IPS DF 19.7 (cell line): ENCODE measurements around the gene LIPC.

Experiments
- DNase-seq: peaks from one replicate; pipeline ENCODE4 v3.0.0-alpha.2; 2013; ENCODE audit warnings: low read depth, low spot score

Gene LIPC

GRCh38 chr15:58431221-58432149, at the start of gene LIPC:
LIPC (plus strand) TSS chr15:58431991; CDS start chr15:58432033, 42 bp downstream.
- no peak for DNase-seq

- DNase-seq = peak; percentile 60
These were observed 47.9 kb upstream of the LIPC start for GRCh38 chr15:58383876-58384275.

DNA sequence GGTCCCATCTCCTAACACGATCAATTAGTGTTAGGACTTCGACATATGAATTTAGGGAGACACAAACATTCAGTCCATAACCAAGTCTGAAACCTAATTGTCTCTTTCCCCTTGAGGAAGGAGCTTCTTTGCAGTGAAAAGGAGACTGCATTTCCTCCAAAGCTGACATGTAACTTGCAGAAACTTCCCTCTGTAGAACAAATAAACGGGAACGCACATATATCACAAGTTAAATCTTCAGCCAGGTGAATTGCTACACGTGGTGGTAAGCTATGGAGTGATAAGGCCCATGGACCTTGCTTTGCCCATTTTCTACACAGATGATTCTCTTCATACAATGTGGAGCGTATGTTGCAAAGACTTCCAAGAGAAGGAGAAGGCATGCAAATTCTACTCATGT, 47.1 kb upstream of the LIPC start:
- DNase-seq = no peak

GRCh38 chr15:58386081-58386480, 45.7 kb upstream of the LIPC start:
- no peak for DNase-seq

DNA sequence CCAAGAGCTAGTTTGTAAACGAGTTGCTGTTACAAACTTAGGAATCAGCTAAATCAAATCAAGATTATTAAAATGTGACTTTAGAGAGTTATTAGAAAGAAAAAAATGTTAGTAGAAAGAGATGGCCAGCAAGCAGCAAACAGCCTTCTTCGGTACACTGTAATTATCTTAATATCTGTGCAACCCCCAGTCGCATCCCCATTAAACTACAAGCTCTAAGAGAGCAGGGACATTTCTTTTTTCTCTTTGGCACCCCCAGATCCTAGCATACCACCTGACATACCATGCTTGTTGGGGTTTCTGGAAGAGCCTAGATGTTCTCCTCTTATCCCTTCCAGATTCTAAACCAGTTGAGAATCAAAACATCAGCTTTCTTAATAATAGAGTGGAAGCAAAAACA, 45.1 kb upstream of the LIPC start:
- no peak for DNase-seq

GRCh38 chr15:58387130-58387529, 44.7 kb upstream of the LIPC start:
- no peak for DNase-seq

DNA sequence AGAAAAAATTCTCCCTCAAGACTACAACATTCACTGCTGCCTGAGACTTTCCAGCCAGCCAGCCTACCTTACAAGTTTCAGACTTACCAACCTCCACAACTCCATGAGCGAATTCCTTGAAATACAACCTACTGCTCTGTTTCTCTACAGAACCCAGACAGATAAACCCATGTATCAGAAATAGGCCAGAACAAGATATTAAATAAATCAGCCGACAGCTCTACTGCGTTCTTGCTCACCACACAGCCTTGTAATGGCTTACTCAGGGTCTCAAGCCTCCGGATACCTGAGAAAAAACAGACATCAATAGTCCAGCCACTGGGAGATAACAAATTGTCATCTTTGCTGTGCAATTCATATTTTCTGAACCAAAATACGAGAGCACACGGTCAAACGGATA, 43.6 kb upstream of the LIPC start:
- DNase-seq = no peak

DNA sequence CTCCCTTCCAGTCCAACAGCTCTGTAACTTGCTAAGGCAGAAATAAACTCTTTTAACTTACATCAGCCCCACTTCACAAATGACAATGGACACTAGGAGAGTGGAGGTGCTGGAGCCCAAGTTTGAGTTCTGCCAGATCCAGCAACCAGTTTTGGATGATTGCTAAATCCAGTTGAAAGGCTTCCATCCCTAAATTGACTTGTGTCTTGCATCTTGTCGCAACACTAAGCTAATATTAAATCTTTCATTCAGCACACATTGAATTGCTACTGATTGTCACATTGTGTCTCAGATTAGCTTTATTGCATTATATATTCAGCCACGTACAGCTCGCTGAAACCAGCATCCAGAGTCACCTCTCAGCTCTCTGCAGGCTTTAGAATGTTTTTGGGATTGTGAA, 41.7 kb upstream of the LIPC start:
- DNase-seq = no peak

GRCh38 chr15:58390655-58391054, 41.1 kb upstream of the LIPC start:
- DNase-seq = no peak

GRCh38 chr15:58391088-58391487, 40.7 kb upstream of the LIPC start:
- no peak for DNase-seq

GRCh38 chr15:58392141-58392540, 39.6 kb upstream of the LIPC start:
- DNase-seq = no peak

GRCh38 chr15:58392611-58393161, 39.1 kb upstream of the LIPC start:
- no peak for DNase-seq

GRCh38 chr15:58393241-58393662, 38.5 kb upstream of the LIPC start:
- DNase-seq = no peak

- no peak for DNase-seq
These were observed 35.6 kb upstream of the LIPC start for GRCh38 chr15:58396181-58396580.

DNA sequence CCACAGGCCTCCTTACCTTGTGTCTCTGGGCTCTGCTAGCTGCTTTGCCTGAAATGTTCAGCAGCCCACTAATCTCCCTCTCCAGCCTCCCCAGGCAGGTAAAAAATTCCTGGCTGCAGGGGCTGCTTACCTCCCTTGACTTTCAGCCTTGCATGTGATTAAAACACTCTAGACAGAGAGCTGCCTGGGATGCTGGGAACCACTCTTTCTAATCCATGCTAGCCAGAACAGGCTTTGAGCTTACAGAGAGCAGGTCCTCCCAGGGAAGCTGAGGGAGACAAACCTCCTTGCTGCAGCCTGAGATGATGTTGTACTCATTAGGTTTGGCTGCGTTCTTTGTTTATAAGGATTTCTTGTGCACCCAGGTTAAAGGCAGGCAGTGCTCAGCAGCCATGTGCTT, 33.7 kb upstream of the LIPC start:
- no peak for DNase-seq

DNA sequence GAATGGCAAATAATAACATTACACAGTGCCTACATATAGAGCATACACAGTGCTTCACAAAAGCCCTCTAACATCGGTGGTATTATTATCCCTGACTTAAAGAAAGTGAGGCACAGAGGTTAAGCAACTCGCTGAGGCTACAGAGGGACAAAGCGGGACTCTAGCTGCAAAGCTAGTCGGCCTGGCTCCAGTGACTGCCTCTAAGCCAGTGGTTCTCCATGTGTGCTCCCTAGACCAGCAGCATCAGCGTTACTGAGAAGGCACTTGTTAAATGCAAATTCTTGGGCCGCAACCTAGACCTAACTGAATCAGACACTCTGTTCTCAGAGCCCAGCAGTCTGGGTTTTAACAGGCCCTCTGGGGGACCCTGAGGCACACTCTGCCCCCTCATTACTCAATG, 33.1 kb upstream of the LIPC start:
- no peak for DNase-seq

GRCh38 chr15:58399739-58400138, 32.1 kb upstream of the LIPC start:
- no peak for DNase-seq

DNA sequence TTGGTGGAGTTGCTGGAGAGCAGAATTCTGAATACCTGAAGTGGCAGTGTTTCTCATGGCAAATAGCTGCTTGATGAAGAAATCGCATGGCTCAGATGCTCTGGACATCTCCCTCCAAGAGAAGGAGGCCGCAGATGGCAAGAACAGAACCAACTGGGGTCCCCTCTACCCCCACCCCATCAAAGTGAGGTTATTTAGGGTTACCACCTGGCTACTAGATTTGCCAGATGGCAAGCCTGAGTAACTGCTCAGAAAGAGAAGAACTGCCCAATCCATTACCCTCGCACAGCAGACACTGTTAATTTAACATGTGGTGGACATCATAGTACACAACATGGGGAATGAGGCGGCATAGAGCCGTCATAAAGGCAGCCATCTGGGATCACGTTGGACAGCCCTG, 30.5 kb upstream of the LIPC start:
- DNase-seq = no peak

DNA sequence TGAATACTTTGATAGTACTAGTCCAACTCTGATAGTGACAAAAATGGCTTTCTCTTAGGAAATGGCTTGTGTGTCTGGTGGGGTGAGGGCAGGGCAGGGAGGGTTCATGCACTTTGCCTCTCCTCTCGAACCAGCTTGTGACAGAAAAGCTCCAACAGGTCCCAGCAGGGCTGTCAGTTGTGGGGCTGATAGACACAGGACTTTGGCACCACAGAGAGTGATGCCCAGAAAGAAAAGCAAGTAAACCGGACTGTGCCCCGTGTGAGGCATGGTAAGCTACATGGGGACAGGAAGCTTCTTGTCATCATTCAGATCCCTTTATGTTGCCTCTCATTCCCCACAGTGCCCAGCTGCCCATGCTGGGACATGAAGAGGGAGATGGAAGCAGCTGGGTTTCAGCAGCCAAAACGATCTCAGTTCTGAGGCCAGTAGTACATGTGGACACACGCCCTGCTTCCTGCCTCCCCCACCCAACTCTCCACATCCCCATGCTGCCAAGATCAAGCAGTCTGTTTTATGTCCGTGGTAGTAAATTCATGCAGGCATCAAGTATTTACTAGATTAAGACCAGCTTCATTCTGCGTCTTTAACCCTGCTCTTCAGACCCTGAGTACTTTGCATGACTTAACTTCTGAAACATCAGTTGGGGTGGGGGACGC, 29.7 kb upstream of the LIPC start:
- no peak for DNase-seq

DNA sequence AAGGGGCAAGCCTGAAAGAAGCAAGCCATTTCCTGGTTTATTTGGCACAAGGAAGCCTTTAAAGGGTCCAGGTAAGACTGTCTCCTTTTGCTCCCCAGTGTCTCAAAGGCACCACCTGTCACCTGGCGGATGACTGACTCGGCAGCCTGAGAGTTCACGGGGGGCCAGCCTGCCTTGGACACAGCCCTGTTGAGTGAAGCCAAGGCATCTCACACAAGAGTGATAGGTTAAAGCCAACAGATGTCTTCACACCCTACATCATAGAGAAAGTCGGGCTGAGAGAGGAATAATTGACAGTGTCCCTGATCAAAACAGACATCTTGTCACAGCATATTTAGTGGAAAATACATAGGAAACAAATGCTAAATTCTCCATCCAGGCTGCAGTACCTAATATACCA, 28.2 kb upstream of the LIPC start:
- DNase-seq = no peak

DNA sequence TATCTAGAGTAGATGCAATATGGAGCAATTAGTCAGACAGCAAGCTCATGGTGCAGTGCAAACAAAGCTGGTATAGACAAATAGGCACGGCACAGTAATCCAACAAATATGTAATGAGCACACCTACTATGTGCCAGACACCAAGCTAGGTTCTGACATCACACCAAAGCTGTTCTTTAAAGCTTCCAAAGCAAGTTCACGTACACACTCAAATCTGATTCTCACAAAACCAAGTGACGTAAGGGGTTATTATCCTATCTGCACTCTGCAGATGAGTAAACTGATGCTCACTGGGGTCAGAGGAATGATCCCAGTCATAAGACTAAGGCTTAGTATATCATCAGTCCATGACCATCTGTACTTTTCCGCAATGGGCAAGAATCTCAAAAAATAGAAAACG, 27.8 kb upstream of the LIPC start:
- DNase-seq = no peak

DNA sequence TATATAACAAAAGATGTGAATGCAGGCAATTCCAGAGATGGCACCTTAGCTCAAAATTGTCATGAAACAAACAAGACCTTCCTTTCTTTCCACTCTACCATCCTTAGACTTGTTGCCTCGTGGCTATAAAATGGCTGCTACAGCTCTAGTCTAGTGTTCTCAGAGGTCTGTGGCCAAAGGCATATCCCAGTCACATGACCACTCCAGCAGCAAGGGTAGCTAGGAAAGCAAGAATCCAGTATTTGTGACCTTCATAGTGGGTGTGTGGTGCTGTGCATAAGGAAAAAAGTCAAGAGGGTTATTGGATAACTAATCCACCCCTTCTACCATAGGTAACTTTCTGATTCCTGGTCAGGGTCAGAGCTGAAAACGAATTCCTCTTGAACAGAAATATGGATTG, 27.1 kb upstream of the LIPC start:
- DNase-seq = no peak

DNA sequence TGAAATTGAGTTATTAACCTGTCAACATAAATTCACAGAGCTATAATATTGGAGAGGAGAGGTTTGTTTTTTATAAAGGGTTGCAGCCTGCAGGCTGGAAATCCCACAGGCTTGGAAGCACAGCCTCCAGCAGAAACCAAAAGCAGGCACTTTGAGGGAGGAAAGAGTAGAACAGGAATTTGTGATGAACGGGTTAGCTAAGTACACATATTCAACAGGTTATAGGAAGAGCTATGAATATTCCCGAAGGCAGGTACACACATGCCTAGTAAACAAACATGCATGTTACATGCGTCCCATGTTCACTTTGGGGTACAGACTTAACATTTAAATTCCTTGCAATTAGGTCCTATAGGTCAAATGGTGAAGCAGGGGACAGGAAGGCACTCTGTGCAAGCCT, 25.9 kb upstream of the LIPC start:
- no peak for DNase-seq
